PC-3 (cell line): ENCODE results near the gene CLDN24. TPM values are rescaled to one million over a fixed set of nuclear protein-coding genes. Genes with fewer than 3 reads are reported as not detected.

Experiments
- ATAC-seq: fragments of 200-7000 bp; cut with Tn5 transposase; 2 replicates; pipeline ENCODE4 v1.9.1; 2020; ENCODE audit warnings: mild to moderate bottlenecking, moderate library complexity
- BruUV-seq: library from RNA; stranded (reverse); fragments of 400-500 nt; replicated peaks from 2 replicates; lab custom pipeline; 2021; lab: Mats Ljungman, UMichigan
- CTCF ChIA-PET: fragments of 300-600 bp; sonication (Branson Sonifier 250); formaldehyde crosslinking; loops from one replicate; lab custom pipeline; 2022; ENCODE audit warnings: antibody characterized with exemption; lab: Charles Lee
- POLR2A ChIA-PET: fragments of 300-600 bp; sonication (Branson Sonifier 250); formaldehyde crosslinking; loops from one replicate; lab custom pipeline; 2022; ENCODE audit warnings: antibody characterized with exemption; ENCODE audit not compliant: unreplicated experiment; lab: Charles Lee
- DNase-seq: peaks from one replicate; pipeline ENCODE4 v3.0.0-alpha.2; 2015
- H2AFZ ChIP-seq: fragments of 300-600 bp; sonication (generic); 2 replicates; pipeline ENCODE4 v1.6.0; 2016; ENCODE audit warnings: antibody characterized with exemption, low read length
- H3F3A ChIP-seq: fragments of 300-600 bp; sonication (generic); one replicate; pipeline ENCODE4 v1.6.0; 2017; ENCODE audit warnings: antibody characterized with exemption, low read length, control low read depth, mild to moderate bottlenecking; ENCODE audit not compliant: unreplicated experiment
- H3K27ac ChIP-seq: fragments of 300-600 bp; sonication (generic); 2 replicates; pipeline ENCODE4 v1.5.1; 2016; ENCODE audit warnings: mild to moderate bottlenecking, low read length
- H3K27me3 ChIP-seq: fragments of 300-600 bp; sonication (generic); 2 replicates; pipeline ENCODE4 v1.6.1; 2016; ENCODE audit warnings: low read length, mixed read lengths
- H3K36me3 ChIP-seq: fragments of 300-600 bp; sonication (generic); 2 replicates; pipeline ENCODE4 v1.6.1; 2016; ENCODE audit warnings: low read depth, mixed run types, low read length, mixed read lengths
- H3K4me1 ChIP-seq: fragments of 300-600 bp; sonication (generic); 2 replicates; pipeline ENCODE4 v1.5.1; 2016; ENCODE audit warnings: low read length; ENCODE audit not compliant: insufficient read depth
- H3K4me2 ChIP-seq: fragments of 300-600 bp; sonication (generic); 2 replicates; pipeline ENCODE4 v1.6.0; 2016; ENCODE audit warnings: low read length
- H3K4me3 ChIP-seq: fragments of 300-600 bp; sonication (generic); 2 replicates; pipeline ENCODE4 v1.5.1; 2016; ENCODE audit warnings: mild to moderate bottlenecking, low read length, mixed read lengths
- H3K79me2 ChIP-seq: fragments of 300-600 bp; sonication (generic); 2 replicates; pipeline ENCODE4 v1.6.1; 2017; ENCODE audit warnings: low read length, mixed read lengths
- H3K9ac ChIP-seq: fragments of 300-600 bp; sonication (generic); 2 replicates; pipeline ENCODE4 v1.6.0; 2016; ENCODE audit warnings: mild to moderate bottlenecking, low read length
- H3K9me2 ChIP-seq: fragments of 300-600 bp; sonication (generic); replicated peaks from 2 replicates; pipeline ENCODE4 v1.6.1; 2016; ENCODE audit warnings: mixed run types, low read length, mixed read lengths
- H3K9me3 ChIP-seq: fragments of 300-600 bp; sonication (generic); 2 replicates; pipeline ENCODE4 v1.6.1; 2016; ENCODE audit warnings: low read length, mixed read lengths
- H4K20me1 ChIP-seq: fragments of 300-600 bp; sonication (generic); 2 replicates; pipeline ENCODE4 v1.6.1; 2016; ENCODE audit warnings: low read length, mixed read lengths
- CTCF ChIP-seq: fragments of 300-600 bp; sonication (generic); conservative IDR thresholded peaks from 2 replicates; pipeline ENCODE4 v1.5.1; 2017; ENCODE audit warnings: antibody characterized with exemption, low read depth, mild to moderate bottlenecking, low read length
- EZH2 ChIP-seq: fragments of 300-600 bp; sonication (generic); IDR thresholded peaks from one replicate; pipeline ENCODE4 v1.6.1; 2017; ENCODE audit warnings: antibody characterized with exemption, mild to moderate bottlenecking, low read length; ENCODE audit not compliant: unreplicated experiment
- EZH2phosphoT487 ChIP-seq: fragments of 300-600 bp; sonication (generic); IDR thresholded peaks from 2 replicates; pipeline ENCODE4 v1.6.1; 2018; ENCODE audit warnings: mild to moderate bottlenecking, antibody characterized with exemption, low read length, borderline replicate concordance
- intact Hi-C: fragments of 100-400 bp; cut with micrococcal nuclease; formaldehyde crosslinking; loops from 2 replicates; pipeline ENCODE4 v1.9.0; 2023
- total RNA-seq: library from RNA; depleted of rRNA; stranded (reverse); fragments of >200 nt; gene quantifications from 2 replicates; pipeline ENCODE4 v1.2.3, GENCODE V29; 2014

The CLDN24 gene
- total RNA-seq, 1 experiment from 2014 or later, result not detected

GRCh38 chr4:183304067-183304466 lies 18.2 kb downstream of the CLDN24 start:
- intact Hi-C loops, result no loop called here
- Histone ChIP-seq H3K36me3 (no peaks in the 10 kb centered on the region), H2AFZ (no peak overlapping the region), H3K4me1 (no peaks in the 10 kb centered on the region; the same call in 1 of the 2 replicates), H3K79me2 (no peaks in the 10 kb centered on the region), H3K4me3 (no peak overlapping the region), H3F3A (no peaks in the 10 kb centered on the region), H3K9me2 (no peaks in the 10 kb centered on the region), H3K27ac (no peak overlapping the region), H3K27me3 (no peaks in the 10 kb centered on the region), H3K4me2 (no peak overlapping the region), H3K9me3 (no peaks in the 10 kb centered on the region), H3K9ac (no peak overlapping the region), H4K20me1 (no peaks in the 10 kb centered on the region)
- ChIA-PET CTCF (no interaction called here), POLR2A (no interaction called here)
- TF ChIP-seq CTCF (no peak), EZH2phosphoT487 (no peak), EZH2 (no peak)
- ATAC-seq, result no peak
- DNase-seq, result no peak
- no TSS peak for BruUV-seq

GRCh38 chr4:183303301-183303700 lies 18.9 kb downstream of the CLDN24 start:
- no peaks in the 10 kb centered on the region for H3K9me2 ChIP-seq
- no TSS peak for BruUV-seq
- no peaks in the 10 kb centered on the region for H3F3A ChIP-seq
- H3K4me2 ChIP-seq, result no peak overlapping the region
- intact Hi-C loops, result no loop called here
- H3K27me3 ChIP-seq, result no peaks in the 10 kb centered on the region
- no peaks in the 10 kb centered on the region for H3K79me2 ChIP-seq
- ATAC-seq, result no peak
- DNase-seq, result no peak
- H3K36me3 ChIP-seq, result no peaks in the 10 kb centered on the region
- no peak overlapping the region for H3K27ac ChIP-seq
- H3K9me3 ChIP-seq, result no peaks in the 10 kb centered on the region
- POLR2A ChIA-PET, result no interaction called here
- no peaks in the 10 kb centered on the region; the same call in 1 of the 2 replicates for H3K4me1 ChIP-seq
- H2AFZ ChIP-seq, result no peak overlapping the region
- CTCF ChIA-PET, result no interaction called here
- H3K9ac ChIP-seq, result no peak overlapping the region
- H3K4me3 ChIP-seq, result no peak overlapping the region
- H4K20me1 ChIP-seq, result no peaks in the 10 kb centered on the region
- TF ChIP-seq CTCF, result no peak
- no peak for TF ChIP-seq EZH2
- TF ChIP-seq EZH2phosphoT487, result no peak

- ChIA-PET POLR2A (no interaction called here), CTCF (interaction anchor here (0.7 kb wide), 1 partner anchor 109 kb away, joined by 10 read pairs; no protein-coding TSS in a partner anchor)
- H3K36me3 ChIP-seq, result no peaks in the 10 kb centered on the region
- H3K9me2 ChIP-seq, result no peaks in the 10 kb centered on the region
- no peaks in the 10 kb centered on the region for H3K79me2 ChIP-seq
- H2AFZ ChIP-seq, result no peak overlapping the region
- H3K27ac ChIP-seq, result no peak overlapping the region
- no peak overlapping the region for H3K9ac ChIP-seq
- H3K4me1 ChIP-seq, result no peaks in the 10 kb centered on the region; the same call in 1 of the 2 replicates
- ATAC-seq, result no peak; the same call in 1 of the 2 replicates
- H3F3A ChIP-seq, result no peaks in the 10 kb centered on the region
- H3K27me3 ChIP-seq, result no peaks in the 10 kb centered on the region
- H3K4me2 ChIP-seq, result no peak overlapping the region
- H3K4me3 ChIP-seq, result no peak overlapping the region
- intact Hi-C loops, result no loop called here
- BruUV-seq, result no TSS peak
- DNase-seq, result peak; percentile 3
- TF ChIP-seq EZH2 (no peak), EZH2phosphoT487 (no peak), CTCF (no peak)
- no peaks in the 10 kb centered on the region for H3K9me3 ChIP-seq
- H4K20me1 ChIP-seq, result no peaks in the 10 kb centered on the region
Observed at GRCh38 chr4:183300655-183301054, 21.6 kb downstream of the CLDN24 start.
